ENCODE measurements around the gene VPS72. TPM values are rescaled to one million over a fixed set of nuclear protein-coding genes. Genes with fewer than 3 reads are reported as not detected.
"Not testable (repeated sequence)": the region's sequence is repeated elsewhere in the genome, so short reads cannot be mapped to it uniquely, and the experiment has no call there.

Gene VPS72
- total RNA-seq, 2 experiments from 2014 or later, result 67.4 to 86.9 TPM

DNA sequence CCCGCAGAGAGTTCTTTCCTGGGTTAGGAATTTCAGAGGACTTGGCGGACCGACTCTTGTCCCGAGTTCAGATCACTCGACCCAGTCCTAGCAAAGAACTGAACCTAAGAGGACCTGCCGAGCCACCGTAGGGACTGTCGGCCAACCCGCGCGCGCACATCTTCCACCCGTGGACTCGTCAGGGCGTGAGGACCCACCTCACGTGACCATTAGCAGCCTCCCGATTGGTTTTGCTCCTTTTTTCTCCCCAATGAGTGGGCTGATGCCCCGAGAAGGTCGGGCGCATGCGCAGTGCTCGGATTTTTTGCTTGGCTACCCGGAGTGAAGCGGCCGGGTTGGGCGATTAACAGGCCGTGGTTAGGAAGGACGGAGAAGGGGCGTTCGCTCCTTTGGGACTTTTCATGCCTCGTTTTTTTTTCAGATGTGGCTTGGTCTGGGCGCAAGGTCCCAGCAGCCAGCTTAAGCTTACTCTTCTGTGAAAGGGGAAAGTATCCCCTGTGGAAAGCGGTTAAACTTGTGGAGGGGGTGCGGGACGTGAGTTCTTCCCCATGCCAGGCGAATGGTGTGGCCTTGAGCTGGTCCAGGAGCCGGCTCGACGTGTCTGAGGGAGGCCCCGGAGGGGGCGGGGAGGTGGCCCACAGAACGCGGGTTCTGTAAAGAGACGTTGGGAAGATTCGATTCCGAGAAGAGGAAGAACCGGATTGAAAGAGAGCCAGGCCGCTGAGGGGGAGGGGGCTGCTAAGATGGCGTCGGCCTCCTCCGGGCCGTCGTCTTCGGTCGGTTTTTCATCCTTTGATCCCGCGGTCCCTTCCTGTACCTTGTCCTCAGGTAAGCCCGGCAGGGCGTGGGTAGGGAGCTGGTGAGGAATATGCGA is 8.5 kb upstream of the VPS72 start, which contains the start of gene PIP5K1A:
TSS of gene PIP5K1A (plus strand) at position 299 of the 874 bp plus-strand sequence. CDS start at position 744, 445 bp downstream.
- Mint-ChIP-seq H3K27me3 (peaks cover 9% of the 10 kb centered on the region), H3K27ac (peak within 1 kb of the TSS; percentile 95), H3K4me3 (peak within 1 kb of the TSS; percentile 98), H3K4me1 (peaks cover 32% of the 10 kb centered on the region), H3K9me3 (no peaks in the 10 kb centered on the region), H3K36me3 (peaks cover 9% of the 10 kb centered on the region)
- peak; percentile 98 for DNase-seq
- POLR2A ChIA-PET, result interaction anchor here (0.9 to 1.7 kb wide), 7 partner anchors 9 to 935 kb away, joined by 3 to 23 read pairs (median 4); partner anchors contain the start of genes PSMD4, VPS72 and ZNF687
- ATAC-seq (ENCODE audit: low read depth), result peak; percentile 95

GRCh38 chr1:151197863-151198253 is 7.9 kb upstream of the VPS72 start:
- H3K9me3 Mint-ChIP-seq, result no peaks in the 10 kb centered on the region
- peaks cover 32% of the 10 kb centered on the region for H3K4me1 Mint-ChIP-seq
- POLR2A ChIA-PET, result interaction anchor here (1.1 kb wide), 1 partner anchor 84 kb away, joined by 5 read pairs; the partner anchor contains the start of gene ZNF687
- peaks cover 9% of the 10 kb centered on the region for H3K36me3 Mint-ChIP-seq
- ATAC-seq (ENCODE audit: low read depth) (no peak), DNase-seq (no peak)
- peak overlapping the region; percentile 95 for H3K27ac Mint-ChIP-seq
- H3K4me3 Mint-ChIP-seq, result peak overlapping the region; percentile 98
- peaks cover 16% of the 10 kb centered on the region for H3K27me3 Mint-ChIP-seq

GRCh38 chr1:151196292-151196800 is 6.3 kb upstream of the VPS72 start:
- Mint-ChIP-seq H3K36me3 (peaks cover 9% of the 10 kb centered on the region), H3K9me3 (no peaks in the 10 kb centered on the region), H3K27ac (peak overlapping the region; percentile 1), H3K27me3 (peaks cover 20% of the 10 kb centered on the region), H3K4me3 (peak overlapping the region; percentile 52), H3K4me1 (peaks cover 25% of the 10 kb centered on the region)
- peak; percentile 26 for ATAC-seq (ENCODE audit: low read depth)
- DNase-seq, result peak; percentile 42
- POLR2A ChIA-PET, result interaction anchor here (0.7 to 1.4 kb wide), 4 partner anchors 8 to 179 kb away, joined by 3 to 9 read pairs (median 4); partner anchors contain the start of gene PSMD4

GRCh38 chr1:151194894-151195594 is 5.0 kb upstream of the VPS72 start:
- not testable (repeated sequence) for H3K9me3 Mint-ChIP-seq; ATAC-seq (ENCODE audit: low read depth); DNase-seq; H3K36me3 Mint-ChIP-seq; H3K27ac Mint-ChIP-seq; H3K4me3 Mint-ChIP-seq
- POLR2A ChIA-PET, result interaction anchor here (0.5 to 0.6 kb wide), 3 partner anchors 22 to 988 kb away, joined by 3 to 4 read pairs (median 3); no protein-coding TSS in a partner anchor
- Mint-ChIP-seq H3K27me3 (peaks cover 20% of the 10 kb centered on the region), H3K4me1 (peaks cover 23% of the 10 kb centered on the region)

- peaks cover 5% of the 10 kb centered on the region for H3K36me3 Mint-ChIP-seq
- no peak overlapping the region for H3K4me3 Mint-ChIP-seq
- H3K27me3 Mint-ChIP-seq, result peaks cover 20% of the 10 kb centered on the region
- no peaks in the 10 kb centered on the region for H3K9me3 Mint-ChIP-seq
- H3K27ac Mint-ChIP-seq, result no peak overlapping the region
- H3K4me1 Mint-ChIP-seq, result peaks cover 21% of the 10 kb centered on the region
- POLR2A ChIA-PET, result no interaction called here
- DNase-seq, result no peak
- no peak for ATAC-seq (ENCODE audit: low read depth)
Measured at GRCh38 chr1:151193856-151194255, 3.9 kb upstream of the VPS72 start.

GRCh38 chr1:151193304-151193703 is 3.3 kb upstream of the VPS72 start:
- Mint-ChIP-seq H3K27ac (no peak overlapping the region), H3K4me3 (no peak overlapping the region), H3K9me3 (no peaks in the 10 kb centered on the region), H3K4me1 (peaks cover 26% of the 10 kb centered on the region), H3K27me3 (peaks cover 20% of the 10 kb centered on the region), H3K36me3 (peaks cover 3% of the 10 kb centered on the region)
- POLR2A ChIA-PET, result no interaction called here
- ATAC-seq (ENCODE audit: low read depth), result no peak
- no peak for DNase-seq

GRCh38 chr1:151192047-151192446 is 2.0 kb upstream of the VPS72 start:
- ATAC-seq (ENCODE audit: low read depth) (no peak), DNase-seq (no peak)
- peaks cover 20% of the 10 kb centered on the region for H3K27me3 Mint-ChIP-seq
- H3K4me1 Mint-ChIP-seq, result peaks cover 22% of the 10 kb centered on the region
- POLR2A ChIA-PET, result interaction anchor here (0.6 kb wide), 1 partner anchor 135 kb away, joined by 9 read pairs; no protein-coding TSS in a partner anchor
- no peak overlapping the region for H3K4me3 Mint-ChIP-seq
- no peak overlapping the region for H3K27ac Mint-ChIP-seq
- H3K9me3 Mint-ChIP-seq, result no peaks in the 10 kb centered on the region
- H3K36me3 Mint-ChIP-seq, result peaks cover 4% of the 10 kb centered on the region

DNA sequence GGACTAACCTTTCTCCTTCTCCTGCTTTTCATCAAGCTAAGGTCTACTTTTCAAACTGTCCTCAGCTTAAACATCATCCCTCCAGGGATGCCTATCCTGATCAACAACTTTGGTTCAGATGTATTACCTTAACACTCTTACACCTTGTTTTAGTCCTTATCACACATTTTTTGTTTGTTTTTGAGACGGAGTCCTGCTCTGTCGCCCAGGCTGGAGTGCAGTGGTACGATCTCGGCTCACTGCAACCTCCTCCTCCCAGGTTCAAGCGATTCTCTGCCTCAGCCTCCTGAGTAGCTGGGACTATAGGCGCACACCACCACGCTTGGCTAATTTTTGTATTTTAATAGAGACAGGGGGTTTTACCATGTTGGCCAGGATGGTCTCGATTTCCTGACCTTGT is 1.3 kb downstream of the VPS72 start:
- H3K27me3 Mint-ChIP-seq, result peaks cover 10% of the 10 kb centered on the region
- H3K9me3 Mint-ChIP-seq; ATAC-seq (ENCODE audit: low read depth); DNase-seq: not testable (repeated sequence)
- H3K4me3 Mint-ChIP-seq, result peak overlapping the region; percentile 97
- H3K27ac Mint-ChIP-seq, result peak overlapping the region; percentile 34
- H3K4me1 Mint-ChIP-seq, result peaks cover 20% of the 10 kb centered on the region
- peaks cover 17% of the 10 kb centered on the region for H3K36me3 Mint-ChIP-seq
- POLR2A ChIA-PET, result interaction anchor here (0.9 to 3.4 kb wide), 5 partner anchors 10 to 23 kb away, joined by 3 to 23 read pairs (median 13); partner anchors contain the start of genes LYSMD1, PIP5K1A, SCNM1 and TMOD4

DNA sequence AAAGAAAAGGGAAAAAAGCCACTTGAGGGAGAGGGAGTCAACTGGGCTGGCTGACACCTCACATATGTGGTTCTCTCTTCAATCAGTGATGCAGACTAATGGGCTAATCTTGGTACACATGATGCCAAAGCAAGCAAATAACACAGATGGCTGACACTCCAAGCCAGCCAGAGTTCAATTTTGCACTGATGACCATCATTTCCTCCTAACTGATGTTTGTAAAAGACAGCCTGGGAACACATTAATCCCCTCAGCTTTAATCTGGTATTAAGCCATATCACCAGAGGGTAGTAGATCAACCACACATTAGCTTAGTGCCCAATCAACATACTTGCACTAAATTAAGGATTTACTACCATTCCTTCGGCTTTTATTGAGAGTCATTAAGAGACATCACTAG is 2.8 kb downstream of the VPS72 start:
- ATAC-seq (ENCODE audit: low read depth), result no peak
- no peaks in the 10 kb centered on the region for H3K9me3 Mint-ChIP-seq
- peaks cover 20% of the 10 kb centered on the region for H3K4me1 Mint-ChIP-seq
- H3K36me3 Mint-ChIP-seq, result peaks cover 27% of the 10 kb centered on the region
- no peak overlapping the region for H3K27ac Mint-ChIP-seq
- H3K4me3 Mint-ChIP-seq, result no peak overlapping the region
- no peak for DNase-seq
- POLR2A ChIA-PET, result interaction anchor here (3.4 kb wide), 1 partner anchor 13 kb away, joined by 13 read pairs; the partner anchor contains the start of gene TMOD4
- H3K27me3 Mint-ChIP-seq, result no peaks in the 10 kb centered on the region

DNA sequence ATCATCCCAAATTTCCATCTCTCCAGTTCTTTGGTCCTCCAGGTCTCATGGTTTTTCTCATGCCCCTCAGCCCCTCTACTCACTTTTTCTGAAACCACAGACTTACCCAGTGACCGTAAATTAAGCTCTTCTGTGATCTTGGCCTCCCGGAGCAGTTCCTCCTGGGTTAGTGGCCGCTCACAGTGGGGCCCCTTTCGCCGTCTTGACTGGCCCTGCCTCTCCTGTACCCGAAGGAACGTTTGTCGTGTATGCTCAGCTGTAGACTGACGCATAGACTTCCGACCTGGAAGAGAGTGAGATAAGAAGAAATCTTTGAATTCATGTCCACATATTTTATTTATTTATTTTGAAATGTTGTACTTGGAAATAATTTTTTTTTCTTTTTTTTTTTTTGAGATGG is 5.8 kb downstream of the VPS72 start:
- ATAC-seq (ENCODE audit: low read depth) (no peak), DNase-seq (no peak)
- POLR2A ChIA-PET, result no interaction called here
- Mint-ChIP-seq H3K4me3 (no peak overlapping the region), H3K9me3 (no peaks in the 10 kb centered on the region), H3K36me3 (peaks cover 40% of the 10 kb centered on the region), H3K27me3 (no peaks in the 10 kb centered on the region), H3K4me1 (peaks cover 15% of the 10 kb centered on the region), H3K27ac (no peak overlapping the region)

- no peak for ATAC-seq (ENCODE audit: low read depth)
- H3K4me3 Mint-ChIP-seq, result no peak overlapping the region
Measured at GRCh38 chr1:151176514-151177045, 13.4 kb downstream of the VPS72 start.

DNA sequence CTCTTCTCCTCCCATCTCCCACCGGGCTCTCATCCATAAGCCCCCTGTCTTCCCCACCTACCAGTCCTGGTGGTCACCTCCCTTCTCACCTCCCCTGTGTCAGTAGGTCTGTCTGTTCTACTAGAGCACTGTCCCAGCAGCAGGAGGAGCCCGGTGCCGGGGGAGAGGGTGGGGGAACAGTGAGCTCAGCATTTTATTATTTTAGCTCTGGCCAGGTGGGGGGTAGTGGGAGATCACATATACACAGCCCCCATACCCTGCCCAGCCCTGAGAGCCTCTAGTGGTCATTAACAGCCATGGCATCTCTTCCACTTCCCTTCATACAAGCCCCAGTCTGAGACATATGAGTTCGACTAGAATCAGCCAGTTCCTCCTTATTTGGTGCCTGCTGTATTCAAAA is 14.1 kb downstream of the VPS72 start, which contains the start of gene TMOD4:
TSS of gene TMOD4 (minus strand) at position 119 of the 400 bp plus-strand sequence. CDS start 1,106 bp downstream, outside the sequence.
- Mint-ChIP-seq H3K4me1 (no peaks in the 10 kb centered on the region), H3K27me3 (no peaks in the 10 kb centered on the region), H3K4me3 (no peak within 1 kb of the TSS), H3K36me3 (peaks cover 25% of the 10 kb centered on the region), H3K27ac (no peak within 1 kb of the TSS), H3K9me3 (no peaks in the 10 kb centered on the region)
- POLR2A ChIA-PET, result interaction anchor here (3.5 kb wide), 1 partner anchor 13 kb away, joined by 13 read pairs; the partner anchor contains the start of gene VPS72
- ATAC-seq (ENCODE audit: low read depth) (peak; percentile 71), DNase-seq (no peak)

More at GRCh38 chr1:151176514-151177045, 13.4 kb downstream of the VPS72 start:
- H3K27me3 Mint-ChIP-seq, result no peaks in the 10 kb centered on the region
- POLR2A ChIA-PET, result no interaction called here
- peaks cover 32% of the 10 kb centered on the region for H3K36me3 Mint-ChIP-seq
- H3K4me1 Mint-ChIP-seq, result no peaks in the 10 kb centered on the region
- DNase-seq, result no peak
- H3K9me3 Mint-ChIP-seq, result no peaks in the 10 kb centered on the region
- H3K27ac Mint-ChIP-seq, result no peak overlapping the region
